GM11168 (cell line): Measurements from ENCODE around the gene CNTNAP3.
"Not testable (repeated sequence)": the region's sequence is repeated elsewhere in the genome, so short reads cannot be mapped to it uniquely, and the experiment has no call there.

Source experiments
- in situ Hi-C: fragments of 300-500 bp; cut with MboI; formaldehyde crosslinking; loops from one replicate; pipeline ENCODE4 v1.12.0; 2022; ENCODE audit warnings: low sequenced_read_pairs; ENCODE audit not compliant: unreplicated experiment

Gene CNTNAP3

GRCh38 chr9:39287980-39288379 is at the start of gene CNTNAP3:
Gene CNTNAP3, minus strand, starts transcription at chr9:39288167. Its CDS starts 103 bp downstream, at chr9:39288064.
- in situ Hi-C loops, result not testable (repeated sequence)

- in situ Hi-C loops, result not testable (repeated sequence)
Observed at GRCh38 chr9:39279995-39280394, 8.0 kb downstream of the CNTNAP3 start.

GRCh38 chr9:39242513-39242912 is 45.5 kb downstream of the CNTNAP3 start:
- in situ Hi-C loops, result not testable (repeated sequence)

GRCh38 chr9:39232130-39232991 is 55.6 kb downstream of the CNTNAP3 start:
- in situ Hi-C loops, result not testable (repeated sequence)

- in situ Hi-C loops, result not testable (repeated sequence)
Observed at GRCh38 chr9:39215976-39216375, 72.0 kb downstream of the CNTNAP3 start.

GRCh38 chr9:39209773-39210172 is 78.2 kb downstream of the CNTNAP3 start:
- in situ Hi-C loops, result not testable (repeated sequence)

GRCh38 chr9:39206643-39207042 is 81.3 kb downstream of the CNTNAP3 start:
- in situ Hi-C loops, result not testable (repeated sequence)

- in situ Hi-C loops, result not testable (repeated sequence)
Observed at GRCh38 chr9:39205842-39206241, 82.1 kb downstream of the CNTNAP3 start.

GRCh38 chr9:39200412-39200811 is 87.6 kb downstream of the CNTNAP3 start:
- in situ Hi-C loops, result not testable (repeated sequence)

GRCh38 chr9:39198000-39198709 is 89.8 kb downstream of the CNTNAP3 start:
- in situ Hi-C loops, result not testable (repeated sequence)

GRCh38 chr9:39171370-39171769 is 116.6 kb downstream of the CNTNAP3 start:
- in situ Hi-C loops, result not testable (repeated sequence)

GRCh38 chr9:39157714-39158113 is 130.3 kb downstream of the CNTNAP3 start:
- in situ Hi-C loops, result not testable (repeated sequence)

- in situ Hi-C loops, result not testable (repeated sequence)
Observed at GRCh38 chr9:39132826-39133552, 155.0 kb downstream of the CNTNAP3 start.

GRCh38 chr9:39121401-39121800 is 166.6 kb downstream of the CNTNAP3 start:
- in situ Hi-C loops, result not testable (repeated sequence)

- in situ Hi-C loops, result not testable (repeated sequence)
Observed at GRCh38 chr9:39111746-39112145, 176.2 kb downstream of the CNTNAP3 start.

GRCh38 chr9:39108145-39108544 is 179.8 kb downstream of the CNTNAP3 start:
- in situ Hi-C loops, result no loop called here

- in situ Hi-C loops, result not testable (repeated sequence)
Observed at GRCh38 chr9:39097208-39097607, 190.8 kb downstream of the CNTNAP3 start.

GRCh38 chr9:39085311-39085710 is 202.7 kb downstream of the CNTNAP3 start:
- in situ Hi-C loops, result not testable (repeated sequence)

- in situ Hi-C loops, result not testable (repeated sequence)
Observed at GRCh38 chr9:39082574-39082973, 205.4 kb downstream of the CNTNAP3 start.

GRCh38 chr9:39080081-39080480 is 207.9 kb downstream of the CNTNAP3 start:
- in situ Hi-C loops, result not testable (repeated sequence)
